HepG2 (cell line): ENCODE results near the gene ABCA4. TPM values are rescaled to one million over a fixed set of nuclear protein-coding genes. Genes with fewer than 3 reads are reported as not detected.

Source experiments
- FUBP1 ChIP-seq: sonication (generic); formaldehyde crosslinking; IDR thresholded peaks from 2 replicates; pipeline ENCODE4 v1.5.1; 2020; ENCODE audit warnings: missing genetic modification reagents, mild to moderate bottlenecking, borderline replicate concordance
- HINFP ChIP-seq: sonication (generic); formaldehyde crosslinking; IDR thresholded peaks from 2 replicates; pipeline ENCODE4 v1.4.0; 2020; ENCODE audit warnings: low read depth, mild to moderate bottlenecking, missing genetic modification reagents
- HMGXB4 ChIP-seq, 2 experiments: sonication (generic) in 1 of 2; formaldehyde crosslinking in 1 of 2; IDR thresholded peaks; 2 replicates each; pipeline versions ENCODE4 v1.4.0 to v1.6.1; 2018 to 2020; ENCODE audit warnings: missing genetic modification reagents in 2 of 2, borderline replicate concordance in 1 of 2, low read depth in 1 of 2, mild to moderate bottlenecking in 1 of 2, missing biosample characterization in 1 of 2
- HNRNPK ChIP-seq: fragments of 200-400 bp; formaldehyde crosslinking; IDR thresholded peaks from 2 replicates; pipeline ENCODE4 v1.6.1; 2018; ENCODE audit warnings: low read length, low read depth, moderate library complexity, mild to moderate bottlenecking; ENCODE audit not compliant: poor library complexity, severe bottlenecking
- MLXIP ChIP-seq: sonication (generic); formaldehyde crosslinking; IDR thresholded peaks from 2 replicates; pipeline ENCODE4 v1.9.0; 2021; ENCODE audit warnings: missing genetic modification reagents, borderline replicate concordance
- NAIF1 ChIP-seq: sonication (generic); formaldehyde crosslinking; IDR thresholded peaks from 2 replicates; pipeline ENCODE4 v1.5.0; 2020; ENCODE audit warnings: mild to moderate bottlenecking, missing genetic modification reagents, borderline replicate concordance
- THAP8 ChIP-seq: sonication (generic); formaldehyde crosslinking; IDR thresholded peaks from 2 replicates; pipeline ENCODE4 v1.5.1; 2020; ENCODE audit warnings: missing genetic modification reagents, mild to moderate bottlenecking, borderline replicate concordance
- TIGD3 ChIP-seq: sonication (generic); formaldehyde crosslinking; IDR thresholded peaks from 2 replicates; pipeline ENCODE4 v1.5.1; 2020; ENCODE audit warnings: mild to moderate bottlenecking, missing genetic modification reagents, borderline replicate concordance
- TRIM22 ChIP-seq: fragments of 450-650 bp; IDR thresholded peaks from 2 replicates; pipeline ENCODE4 v1.6.1; 2017
- ZC3H4 ChIP-seq: sonication (generic); formaldehyde crosslinking; IDR thresholded peaks from 2 replicates; pipeline ENCODE4 v1.4.0; 2020; ENCODE audit warnings: missing genetic modification reagents, borderline replicate concordance
- ZNF343 ChIP-seq: sonication (generic); formaldehyde crosslinking; IDR thresholded peaks from 2 replicates; pipeline ENCODE4 v1.4.0; 2020; ENCODE audit warnings: mild to moderate bottlenecking, missing genetic modification reagents
- ZNF550 ChIP-seq: sonication (generic); formaldehyde crosslinking; IDR thresholded peaks from 2 replicates; pipeline ENCODE4 v1.4.0; 2020; ENCODE audit warnings: mild to moderate bottlenecking, missing genetic modification reagents, borderline replicate concordance
- ZNF569 ChIP-seq: sonication (generic); formaldehyde crosslinking; IDR thresholded peaks from 2 replicates; pipeline ENCODE4 v1.5.0; 2020; ENCODE audit warnings: mild to moderate bottlenecking, missing genetic modification reagents, moderate library complexity, borderline replicate concordance
- ZSCAN30 ChIP-seq: sonication (generic); formaldehyde crosslinking; IDR thresholded peaks from 2 replicates; pipeline ENCODE4 v1.5.0; 2020; ENCODE audit warnings: mild to moderate bottlenecking, missing genetic modification reagents
- polyA plus RNA-seq, 8 experiments: library from polyadenylated mRNA; depleted of rRNA in 3 of 8; stranded (reverse) in 7 of 8; unstranded in 1 of 8; fragments of >200 nt; fragmentation: Illumina TruSeq in 4 of 8; extraction: Trizol in 4 of 8; gene quantifications; 2 replicates each; pipeline versions ENCODE4 v1.2.1 to v1.2.3, GENCODE V29; 2011 to 2016; ENCODE audit warnings: low read depth in 4 of 8, missing spikeins in 1 of 8, mixed read lengths in 1 of 8; ENCODE audit not compliant: insufficient read depth in 1 of 8
- total RNA-seq, 5 experiments: library from RNA; depleted of rRNA; stranded (reverse); fragments of >200 nt; fragmentation: Illumina TruSeq; extraction: Trizol; gene quantifications; 2 replicates each; pipeline ENCODE4 v1.2.3, GENCODE V29; 2016; ENCODE audit warnings: low read depth in 1 of 5

Gene ABCA4
- total and polyA plus RNA-seq, 2 of the 13 experiments (the other 11 are each of a cell fraction or from before 2014, with no cell fraction given): 0.24 to 0.67 TPM

- 0 out of 4 replicates have a peak, but pooled peaks of 1 of the 2 experiments have one; percentile 19 for TF ChIP-seq HMGXB4 (CRISPR knock-in tag; IDR thresholded peaks at IDR 0.05; ENCODE audit: borderline replicate concordance in 1 of 2, low read depth in 1 of 2)
- no peak for TF ChIP-seq TIGD3 (CRISPR knock-in tag)
- TF ChIP-seq ZNF569: no peak
- no peak for TF ChIP-seq FUBP1
- TF ChIP-seq MLXIP (CRISPR knock-in tag): no peak
- TF ChIP-seq ZNF343 (CRISPR knock-in tag): no peak
- TF ChIP-seq NAIF1: no peak
- TF ChIP-seq THAP8 (CRISPR knock-in tag): no peak
- TF ChIP-seq ZSCAN30 (CRISPR knock-in tag): no peak
- TF ChIP-seq HNRNPK: no peak
- no peak for TF ChIP-seq HINFP (CRISPR knock-in tag)
- no peak for TF ChIP-seq TRIM22
- TF ChIP-seq ZNF550 (CRISPR knock-in tag): no peak
- no peak; the same call in 1 of the 2 replicates for TF ChIP-seq ZC3H4 (CRISPR knock-in tag)
Measured at GRCh38 chr1:94068999-94069918, 51.7 kb downstream of the ABCA4 start (continued).
